ENCODE results near the gene SLC49A4.

SLC49A4 gene

DNA sequence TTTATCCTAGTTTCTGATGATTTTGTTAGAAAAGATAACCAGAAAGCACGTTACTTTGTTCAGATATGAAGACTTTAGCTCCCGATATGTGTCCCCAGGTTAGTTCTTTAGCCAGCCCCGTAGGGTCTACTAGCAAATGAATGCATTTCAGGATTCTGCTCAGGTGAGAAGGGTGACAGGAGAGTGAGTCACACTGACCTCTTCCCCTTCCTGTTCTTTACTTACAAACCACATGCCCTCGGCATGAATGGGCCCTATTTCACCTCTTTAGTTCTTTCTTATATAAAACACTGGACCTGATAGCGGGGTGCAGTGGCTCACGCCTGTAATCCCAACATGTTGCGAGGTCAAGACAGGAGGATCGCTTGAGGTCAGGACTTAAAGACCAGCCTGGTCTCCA is 98.4 kb downstream of the SLC49A4 start:
- FAIRE-seq, result peak; percentile 24
- DNase-seq (ENCODE audit: extremely low spot score, insufficient read length, low read depth), result no peak

DNA sequence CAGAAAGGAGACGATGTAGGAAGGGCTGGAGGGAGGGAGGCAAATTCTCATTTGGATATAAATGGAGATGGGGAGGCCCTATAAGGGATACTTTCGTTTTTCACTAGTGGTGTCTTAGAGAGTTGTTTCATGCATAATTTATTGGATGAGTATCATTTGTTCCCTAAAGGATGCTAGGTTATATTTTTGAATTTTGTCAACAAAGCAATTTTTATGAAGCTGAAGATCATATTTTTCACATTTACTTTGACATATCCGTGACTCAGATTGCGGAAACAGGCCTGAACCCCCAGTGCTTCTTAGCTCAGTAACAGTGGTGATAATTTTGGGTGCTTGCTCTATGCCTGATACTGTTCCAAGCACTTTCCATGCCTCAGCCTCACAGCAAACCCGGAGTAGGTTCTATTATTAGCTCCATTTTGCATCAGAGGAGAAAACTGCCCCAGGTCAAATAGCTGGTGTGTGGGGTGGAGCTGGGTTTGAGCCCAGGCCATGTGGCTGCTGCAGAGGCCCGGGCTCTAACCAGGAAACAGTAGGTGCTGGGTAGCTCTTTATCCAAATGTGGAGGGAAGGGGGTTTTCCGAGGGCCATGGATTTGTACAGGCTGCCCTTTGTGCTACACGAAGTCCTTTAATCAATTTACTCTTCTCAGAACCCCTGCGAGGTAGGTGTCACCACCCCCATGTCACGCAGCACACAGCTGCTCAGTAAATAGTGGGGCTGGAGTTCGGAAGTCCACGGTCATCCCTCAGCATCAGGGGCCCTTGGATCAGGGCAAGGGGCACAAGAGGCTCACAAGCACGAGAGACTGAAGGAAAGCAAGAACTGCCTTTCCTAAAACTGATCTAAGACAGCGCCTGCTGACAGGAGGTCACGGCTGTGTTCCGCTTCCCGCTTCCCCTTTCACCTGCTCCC is 99.1 kb downstream of the SLC49A4 start:
- DNase-seq (ENCODE audit: extremely low spot score, insufficient read length, low read depth) (no peak), FAIRE-seq (no peak)

DNA sequence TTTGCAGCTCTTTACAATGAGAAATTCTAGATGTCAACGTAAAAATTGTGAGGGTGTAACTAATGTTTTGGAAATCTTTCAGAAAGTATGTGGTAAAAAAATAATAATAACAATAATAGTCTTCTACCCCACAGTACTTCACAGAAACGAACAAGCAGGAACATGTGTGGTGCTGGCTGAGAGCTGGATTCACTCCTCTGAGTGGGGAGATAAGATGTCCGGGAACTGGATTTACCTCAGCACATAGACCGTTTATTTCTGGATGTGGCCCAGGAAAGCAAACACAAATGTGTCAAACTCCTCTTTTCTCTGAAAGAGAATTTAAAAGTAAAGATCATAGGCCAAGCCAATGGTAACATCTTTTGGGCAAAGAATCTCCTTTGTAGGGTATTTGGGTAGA is 103.4 kb downstream of the SLC49A4 start:
- FAIRE-seq (no peak), DNase-seq (ENCODE audit: extremely low spot score, insufficient read length, low read depth) (no peak)

DNA sequence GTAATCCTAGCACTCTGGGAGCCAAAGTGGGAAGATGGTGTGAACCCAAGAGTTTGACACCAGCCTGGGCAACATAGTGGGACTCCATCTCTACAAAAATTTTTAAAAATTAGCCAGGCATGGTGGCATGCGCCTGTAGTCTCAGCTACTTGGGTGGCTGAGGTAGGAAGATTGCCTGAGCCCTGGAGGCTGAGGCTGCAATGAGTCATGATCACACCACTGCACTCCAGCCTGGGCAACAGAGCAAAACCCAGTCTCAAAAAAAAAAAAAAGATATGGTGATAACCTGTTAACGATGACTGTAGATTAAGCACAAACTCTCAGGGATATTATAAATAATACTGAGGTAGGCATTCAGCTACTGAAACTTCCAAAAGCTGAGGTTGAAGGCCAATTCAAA is 107.5 kb downstream of the SLC49A4 start:
- FAIRE-seq, result no peak
- DNase-seq (ENCODE audit: extremely low spot score, insufficient read length, low read depth), result no peak

DNA sequence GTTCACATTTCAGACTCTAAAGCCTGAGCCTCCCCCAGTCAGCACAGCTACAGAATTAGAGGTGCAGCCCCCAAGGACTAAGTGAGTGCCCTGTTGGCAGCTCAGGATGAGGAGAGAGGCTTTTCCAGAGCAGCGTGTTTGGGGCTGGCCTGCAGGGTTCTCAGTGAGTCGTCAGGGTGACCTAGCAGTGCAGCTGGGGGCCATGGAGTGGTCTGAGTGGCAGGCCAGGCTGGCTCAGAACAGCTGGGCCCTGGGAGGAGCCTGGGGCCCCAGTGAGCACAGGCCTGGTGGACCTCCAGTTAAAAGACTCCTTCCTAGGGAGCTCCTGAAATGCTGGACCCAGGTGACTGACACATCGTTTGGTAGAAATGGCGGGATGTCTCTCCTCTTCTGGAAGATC is 108.3 kb downstream of the SLC49A4 start:
- DNase-seq (ENCODE audit: extremely low spot score, insufficient read length, low read depth) (no peak), FAIRE-seq (no peak)

DNA sequence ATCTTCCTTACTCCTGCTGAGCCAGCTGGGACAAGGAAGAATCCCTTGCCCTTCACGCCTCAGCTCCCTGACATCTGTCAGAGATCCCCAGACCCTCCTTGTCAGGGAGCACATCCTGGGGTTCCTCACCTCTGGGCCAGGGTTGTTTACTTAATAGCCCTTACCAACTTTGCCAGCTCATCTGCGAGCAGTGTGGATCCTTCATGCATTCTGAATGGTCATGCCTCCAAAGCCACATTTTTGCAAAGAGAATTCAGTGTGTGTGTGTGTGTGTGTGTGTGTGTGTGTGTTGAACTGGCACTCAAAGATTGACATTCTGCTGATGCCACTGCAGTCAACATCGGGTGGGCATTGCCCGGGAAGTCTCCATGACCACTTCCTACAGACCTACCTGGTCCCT is 112.6 kb downstream of the SLC49A4 start:
- FAIRE-seq, result no peak
- no peak for DNase-seq (ENCODE audit: extremely low spot score, insufficient read length, low read depth)

DNA sequence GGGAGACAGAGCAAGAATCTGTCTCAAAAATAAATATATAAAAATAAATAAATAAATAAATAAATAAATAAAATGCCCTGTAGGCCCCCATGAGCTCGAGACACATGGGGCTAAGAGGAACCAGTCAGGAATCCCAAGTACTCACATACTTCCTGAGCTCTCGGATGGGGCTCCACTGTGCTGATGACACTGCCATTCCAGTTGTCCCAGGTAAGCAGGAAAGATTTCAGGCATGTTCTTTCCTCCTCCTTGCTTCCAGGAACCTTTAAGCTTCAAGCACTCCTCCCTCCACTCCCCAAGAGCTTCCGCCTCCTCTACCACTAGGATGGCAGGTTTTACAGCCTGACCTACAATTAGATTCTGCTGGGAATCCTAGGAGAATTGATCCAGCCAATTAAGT is 113.4 kb downstream of the SLC49A4 start:
- DNase-seq (ENCODE audit: extremely low spot score, insufficient read length, low read depth) (no peak), FAIRE-seq (no peak)

DNA sequence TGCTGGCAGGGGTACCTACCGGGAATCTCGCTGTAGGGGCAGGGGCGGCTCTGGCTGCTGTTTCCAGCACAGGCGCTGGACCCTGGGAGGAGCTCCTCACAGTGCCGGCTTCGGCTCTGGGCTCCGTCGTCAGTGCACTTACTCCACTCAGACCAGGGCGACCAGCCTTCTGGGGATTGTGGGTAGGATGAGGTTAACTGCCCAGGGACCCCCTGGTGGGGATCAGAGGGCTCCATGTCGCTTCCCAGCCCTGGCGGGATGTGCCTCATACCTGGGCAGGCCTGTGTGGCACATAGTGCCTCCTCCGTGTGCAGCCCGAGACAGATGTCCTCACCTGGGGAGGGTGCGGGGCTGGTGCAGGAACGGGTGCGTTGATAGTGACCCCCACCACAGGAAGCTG is 117.0 kb downstream of the SLC49A4 start:
- DNase-seq (ENCODE audit: extremely low spot score, insufficient read length, low read depth), result no peak

DNA sequence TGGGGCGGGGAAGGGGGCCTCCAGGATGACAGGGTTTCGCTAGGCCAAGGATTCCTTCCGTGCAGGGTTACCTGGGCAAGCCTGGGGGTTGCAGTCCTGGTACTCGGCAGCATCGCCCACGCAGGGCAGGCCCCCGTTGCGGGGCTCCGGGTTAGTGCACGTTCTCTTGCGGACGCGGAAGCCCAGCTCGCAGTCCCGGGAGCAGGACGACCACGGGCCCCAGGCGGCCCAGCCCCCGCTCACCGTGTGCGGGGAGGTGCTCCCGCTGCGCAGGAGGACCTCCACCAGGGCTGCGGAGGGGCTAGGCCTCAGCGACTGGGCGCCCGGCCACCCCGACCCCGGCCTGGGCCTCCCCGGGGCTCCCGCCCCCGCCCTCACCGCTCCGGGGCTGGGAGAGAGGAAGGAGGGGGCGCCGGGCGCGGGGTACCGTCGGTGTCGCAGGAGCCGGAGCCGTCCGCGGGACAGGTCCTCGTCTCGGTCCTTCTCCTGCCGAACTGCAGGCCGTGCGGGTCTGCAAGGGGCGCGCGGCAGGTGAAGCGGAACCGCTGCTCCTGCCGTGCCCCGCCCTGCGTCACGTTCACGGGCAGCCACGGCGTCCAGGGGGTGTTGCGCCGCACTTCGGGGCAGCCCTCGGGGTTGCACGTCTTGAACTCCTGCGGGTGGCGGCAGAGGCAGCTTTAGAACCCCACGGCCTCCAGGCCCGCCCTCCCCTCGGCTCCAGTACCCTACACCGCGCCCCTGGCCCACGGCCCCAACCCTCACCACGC is 118.1 kb downstream of the SLC49A4 start:
- DNase-seq (ENCODE audit: extremely low spot score, insufficient read length, low read depth) (no peak), FAIRE-seq (no peak)

More for the DNA sequence above, 117.0 kb downstream of the SLC49A4 start:
- no peak for FAIRE-seq

DNA sequence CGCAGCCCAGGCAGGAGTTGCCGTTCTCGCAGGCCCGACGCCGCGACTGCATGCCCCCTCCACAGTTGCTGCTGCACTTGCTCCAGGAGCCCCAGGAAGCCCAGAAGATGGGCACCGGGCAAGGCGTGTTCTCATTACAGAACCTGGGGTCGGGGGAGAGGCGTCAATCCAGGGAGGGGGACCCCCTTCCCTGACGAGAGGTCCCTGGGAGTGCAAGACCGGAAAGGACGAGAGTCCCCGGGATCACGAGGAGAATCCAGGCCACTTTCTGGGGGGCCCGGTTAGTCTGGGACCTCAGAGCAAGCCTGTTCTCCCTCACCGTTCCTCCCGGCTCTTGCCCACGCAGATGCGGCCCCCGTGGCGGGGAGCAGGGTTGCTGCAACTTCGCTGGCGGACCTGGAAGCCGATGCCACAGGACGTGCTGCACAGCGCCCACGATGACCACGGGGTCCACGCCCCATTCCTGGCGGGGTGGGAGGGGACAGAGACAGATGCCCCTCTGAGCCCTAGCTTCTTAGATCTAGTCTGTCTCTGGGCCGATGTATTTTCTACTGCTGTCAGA is 118.8 kb downstream of the SLC49A4 start:
- FAIRE-seq (no peak), DNase-seq (ENCODE audit: extremely low spot score, insufficient read length, low read depth) (no peak)

DNA sequence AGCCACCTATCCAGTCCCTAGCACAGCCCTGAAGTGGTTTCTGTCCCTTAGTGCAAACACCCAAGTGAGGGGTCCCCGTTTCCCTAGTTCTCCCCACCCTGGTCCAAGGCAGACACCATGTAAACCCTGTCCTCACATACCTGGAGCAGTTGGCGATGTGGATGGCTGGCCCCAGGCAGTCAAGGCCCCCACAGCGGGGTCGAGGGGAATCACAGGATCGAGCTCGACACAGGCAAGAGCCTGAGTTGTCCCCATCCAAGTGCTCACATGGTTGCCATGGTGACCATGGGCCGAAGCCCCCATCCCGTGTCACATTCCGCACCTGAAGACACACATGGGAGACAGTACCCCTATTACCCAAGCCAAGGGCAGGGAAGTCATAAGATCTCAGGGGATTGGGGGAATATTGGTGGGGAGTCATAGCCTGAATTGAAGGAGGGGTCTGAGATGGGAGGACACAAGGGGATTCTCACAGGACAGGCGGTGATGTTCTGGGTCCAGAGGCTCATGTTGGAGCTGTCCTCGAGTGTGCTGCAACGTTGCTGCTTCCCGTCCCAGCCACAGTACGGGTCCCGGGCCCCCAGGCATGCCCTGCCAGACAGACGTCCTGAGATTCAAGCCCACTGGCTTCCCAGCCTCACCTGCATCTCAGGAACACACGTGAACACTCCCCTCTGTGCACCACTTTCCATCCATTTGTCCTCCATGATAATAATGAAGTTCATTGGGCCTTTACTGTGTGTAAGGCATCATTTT is 120.6 kb downstream of the SLC49A4 start:
- DNase-seq (ENCODE audit: extremely low spot score, insufficient read length, low read depth) (no peak), FAIRE-seq (no peak)

DNA sequence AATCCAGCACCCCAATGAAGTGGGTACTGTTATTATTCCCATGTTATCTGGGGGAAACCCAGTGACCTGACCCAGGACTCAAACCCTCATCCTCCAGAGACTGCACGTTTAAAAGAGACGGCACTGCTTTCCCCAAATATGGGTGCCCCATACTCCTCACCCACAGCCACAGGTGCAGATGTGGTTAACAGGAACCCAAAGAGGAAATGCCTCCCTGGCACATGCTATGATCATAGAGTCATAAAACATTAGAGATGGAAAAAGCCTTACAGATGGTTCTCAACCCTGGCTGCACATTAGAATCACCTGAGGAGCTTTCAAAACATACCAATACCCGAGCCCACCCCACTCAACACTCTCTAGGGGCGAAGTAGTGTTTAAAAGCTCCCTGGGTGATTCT is 121.2 kb downstream of the SLC49A4 start:
- DNase-seq (ENCODE audit: extremely low spot score, insufficient read length, low read depth), result no peak
- no peak for FAIRE-seq

DNA sequence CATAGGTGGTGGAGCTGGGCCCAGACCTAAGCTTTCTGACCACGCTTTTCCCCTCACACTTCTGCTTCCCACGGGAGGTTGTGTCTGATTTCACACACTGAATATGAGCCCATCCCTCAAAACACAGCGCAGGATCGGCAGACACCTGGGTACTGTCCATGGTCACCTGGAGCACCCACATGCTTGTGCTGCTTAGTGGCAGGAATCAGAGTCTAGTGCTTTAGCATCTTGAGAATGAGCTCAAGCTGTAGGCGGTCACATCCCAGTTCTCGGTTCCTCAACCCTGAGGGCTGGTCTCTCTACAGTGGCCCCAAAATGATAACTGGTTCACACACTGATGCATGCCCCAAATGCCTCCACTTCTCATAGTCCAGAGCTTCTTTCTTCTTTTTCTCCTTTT is 121.7 kb downstream of the SLC49A4 start:
- no peak for DNase-seq (ENCODE audit: extremely low spot score, insufficient read length, low read depth)
- FAIRE-seq, result peak; percentile 5

DNA sequence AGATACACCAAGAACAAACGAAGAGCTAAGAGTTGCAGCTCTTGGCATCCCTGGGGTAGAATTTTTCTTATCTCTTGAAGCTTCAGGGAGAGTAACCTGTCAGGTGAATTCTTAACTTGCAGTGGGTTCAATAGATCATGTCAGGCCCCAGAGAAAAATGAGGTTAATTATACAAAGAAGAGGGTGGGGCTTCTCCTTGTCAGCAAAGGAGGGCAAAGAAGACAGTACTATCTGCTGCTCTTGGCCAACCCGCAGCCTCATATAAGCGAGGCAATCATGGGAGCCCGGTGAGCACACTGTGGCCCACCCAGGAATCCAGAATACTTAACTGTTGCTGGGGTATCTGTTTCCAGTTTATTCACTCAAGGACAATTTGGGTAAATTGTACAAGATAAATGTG is 122.5 kb downstream of the SLC49A4 start:
- no peak for FAIRE-seq

DNA sequence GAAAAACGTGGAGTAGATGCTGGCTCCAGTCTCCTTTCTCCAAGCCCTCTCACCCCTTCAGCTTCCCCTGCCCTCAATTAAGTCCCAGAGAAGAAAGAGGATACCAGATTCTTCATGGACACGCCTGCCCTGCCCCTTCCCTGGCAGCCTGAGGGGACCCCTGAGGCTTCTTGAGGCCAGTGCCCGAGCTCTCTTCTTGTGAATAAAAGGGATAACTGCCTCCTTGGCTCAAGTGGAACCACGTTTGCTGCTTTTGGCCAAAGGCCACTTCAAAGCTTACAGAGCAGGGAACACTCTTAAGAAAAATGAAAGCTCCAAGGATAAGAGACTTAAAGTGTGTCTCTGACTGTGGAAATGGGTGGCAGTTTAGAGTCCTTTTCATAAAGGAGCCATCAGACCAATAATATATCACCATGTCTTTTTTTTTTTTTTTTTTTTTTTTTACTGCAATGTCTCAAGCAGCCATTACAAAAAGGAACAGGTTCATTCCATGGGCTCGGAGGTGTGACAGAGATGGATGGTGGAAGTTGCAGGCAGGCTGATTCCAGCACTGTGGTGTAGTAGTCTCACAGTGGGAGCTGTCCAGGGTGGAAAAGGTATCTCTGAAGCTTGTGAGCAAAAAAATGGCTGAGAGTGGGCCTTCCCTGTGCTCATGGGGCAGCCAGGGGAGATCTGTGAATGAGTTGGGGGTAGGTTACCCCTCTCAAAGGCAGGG is 123.9 kb downstream of the SLC49A4 start:
- DNase-seq (ENCODE audit: extremely low spot score, insufficient read length, low read depth) (no peak), FAIRE-seq (no peak)

More for the DNA sequence above, 122.5 kb downstream of the SLC49A4 start:
- no peak for DNase-seq (ENCODE audit: extremely low spot score, insufficient read length, low read depth)

DNA sequence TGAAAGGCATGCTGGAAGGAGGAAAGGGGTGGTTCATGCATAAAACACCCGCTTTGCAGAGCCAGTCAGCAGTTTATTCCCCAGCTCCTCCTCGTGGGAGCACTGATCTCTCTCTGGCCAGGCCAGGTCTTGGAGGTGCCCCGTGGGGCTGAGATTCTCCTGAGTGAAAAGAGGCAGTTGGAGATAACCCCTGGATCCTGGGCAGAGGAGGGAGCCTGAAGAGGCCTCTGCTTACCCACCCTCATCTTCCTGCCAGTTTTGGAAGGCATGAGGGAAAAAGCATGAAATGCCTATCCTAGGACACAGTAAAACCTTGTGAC is 124.4 kb downstream of the SLC49A4 start:
- FAIRE-seq, result no peak
- no peak for DNase-seq (ENCODE audit: extremely low spot score, insufficient read length, low read depth)

DNA sequence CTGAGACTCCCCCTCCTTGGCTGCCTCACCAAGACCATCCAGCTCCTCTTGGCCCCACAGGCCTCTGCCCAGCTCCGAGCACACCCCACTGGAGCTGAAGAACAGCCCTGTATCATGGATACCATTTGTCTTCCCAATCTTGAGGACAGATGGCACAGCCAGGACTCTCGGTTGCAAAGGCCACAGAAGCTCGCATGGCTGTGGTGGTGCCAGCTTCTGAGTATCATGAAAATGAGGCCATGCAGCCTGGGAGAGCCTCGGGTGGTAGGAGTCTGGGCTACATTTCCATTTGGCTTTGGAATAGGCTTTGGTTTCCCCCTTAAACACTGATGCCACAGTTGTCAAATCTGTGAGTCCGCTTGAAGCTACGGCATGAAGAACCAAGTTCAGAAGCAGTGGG is 126.1 kb downstream of the SLC49A4 start:
- no peak for FAIRE-seq
- DNase-seq (ENCODE audit: extremely low spot score, insufficient read length, low read depth), result no peak

DNA sequence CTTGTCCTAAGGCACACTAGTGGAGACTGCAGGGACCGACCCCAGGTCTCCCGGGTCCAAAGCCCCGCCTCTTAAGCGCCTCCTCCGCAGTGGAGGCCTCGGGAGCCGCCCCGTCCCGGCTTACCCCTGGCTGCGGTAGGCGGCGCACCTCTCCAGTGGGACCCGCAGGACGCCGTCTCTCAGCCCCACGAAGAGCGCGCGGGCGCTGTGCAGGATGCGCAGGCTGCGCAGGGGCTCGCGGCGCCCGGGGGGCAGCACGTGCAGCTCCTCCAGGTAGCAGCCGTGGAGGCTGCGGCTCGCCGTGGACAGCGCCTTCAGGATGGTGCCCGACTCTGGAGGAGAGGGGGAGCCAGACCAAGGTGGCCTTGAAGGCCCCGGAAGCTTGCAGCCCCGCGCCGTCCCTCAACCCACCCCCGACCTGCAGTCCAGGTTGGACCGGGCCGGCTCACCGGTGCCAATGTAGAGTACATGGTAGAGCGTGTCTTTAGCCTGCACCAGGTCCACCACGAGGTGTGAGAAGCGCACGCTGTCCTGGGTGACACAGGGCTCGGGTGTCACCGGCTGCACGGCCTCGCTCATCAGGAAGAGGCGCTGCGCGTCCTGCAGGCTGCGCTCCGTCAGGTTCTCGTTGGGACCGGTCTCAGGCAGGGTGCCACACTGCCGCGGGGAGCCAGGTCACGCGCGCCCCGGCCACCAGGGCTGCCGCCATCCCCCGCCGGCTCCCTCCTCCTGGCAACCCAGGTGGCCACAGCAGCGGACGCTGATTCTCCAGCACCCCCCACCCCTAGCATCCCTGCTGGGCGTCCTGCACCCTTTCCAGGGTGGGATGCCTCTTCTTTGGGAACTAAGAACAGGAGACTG is 127.2 kb downstream of the SLC49A4 start:
- no peak for DNase-seq (ENCODE audit: extremely low spot score, insufficient read length, low read depth)

DNA sequence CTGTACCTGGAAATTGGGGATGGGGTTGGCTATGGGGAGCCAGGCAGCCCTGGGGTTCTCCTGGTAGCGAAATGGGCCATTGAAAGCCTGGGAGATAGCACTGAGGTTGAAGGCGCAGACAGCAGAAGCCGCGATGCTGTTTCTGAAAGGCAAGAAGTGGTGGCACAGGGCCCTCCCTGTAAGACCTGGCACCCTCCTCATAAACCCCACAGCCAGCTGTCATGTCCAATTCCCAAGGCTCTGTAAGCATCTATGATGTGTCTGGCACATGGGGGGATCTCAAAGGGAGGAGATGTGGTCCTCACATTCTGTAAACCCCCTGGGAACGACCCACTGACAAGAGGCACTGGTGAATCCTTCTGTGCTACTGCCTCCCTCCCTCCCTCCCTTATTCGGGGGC is 128.7 kb downstream of the SLC49A4 start:
- DNase-seq (ENCODE audit: extremely low spot score, insufficient read length, low read depth) (no peak), FAIRE-seq (no peak)

More for the DNA sequence above, 127.2 kb downstream of the SLC49A4 start:
- FAIRE-seq, result no peak
